IPS-11a (cell line): Measurements from ENCODE around the gene LZTS3.
"Not testable (repeated sequence)": the region's sequence is repeated elsewhere in the genome, so short reads cannot be mapped to it uniquely, and the experiment has no call there.

Source experiments
- H3K4me3 ChIP-seq: one replicate; pipeline ENCODE4 v1.5.1; 2013; ENCODE audit warnings: low read depth, low read length, control low read depth

Gene LZTS3

DNA sequence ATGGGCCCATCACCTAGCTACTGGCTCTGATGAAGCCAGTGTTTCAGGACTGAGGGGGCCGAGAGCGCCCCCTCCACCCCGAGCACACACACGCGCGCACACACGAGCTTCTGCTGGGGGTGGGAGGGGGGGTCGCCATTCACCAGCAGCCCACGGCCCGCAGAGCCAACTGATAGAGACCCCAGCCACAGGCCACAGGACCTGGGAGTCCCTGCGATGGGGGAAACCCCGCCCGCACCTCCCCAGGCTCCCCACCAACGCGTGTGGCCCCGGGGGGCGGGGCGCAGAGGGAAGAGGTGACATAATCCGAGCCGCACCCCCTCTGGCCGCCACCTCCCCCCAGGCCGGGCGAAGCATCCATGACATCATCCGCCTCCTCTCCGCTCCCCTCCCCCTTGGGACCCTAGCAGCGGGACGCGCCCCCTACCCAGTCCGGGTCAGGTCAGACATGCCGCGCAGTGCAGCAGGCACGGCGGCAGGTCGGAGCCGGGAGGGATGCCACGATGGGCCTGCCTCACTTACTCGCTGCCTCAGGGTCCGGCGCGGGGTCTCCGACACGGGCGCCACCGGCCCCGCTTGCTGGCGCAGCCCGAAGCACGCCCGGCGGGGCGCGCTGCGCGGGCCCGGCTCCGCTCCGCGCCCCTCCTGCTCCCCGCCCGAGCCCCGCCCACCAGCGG, at the start of gene LZTS3:
Gene LZTS3, minus strand, starts transcription at position 617 of the 677 bp plus-strand sequence. CDS start 6,386 bp downstream, outside the sequence.
- H3K4me3 ChIP-seq, result peak within 1 kb of the TSS; percentile 98

DNA sequence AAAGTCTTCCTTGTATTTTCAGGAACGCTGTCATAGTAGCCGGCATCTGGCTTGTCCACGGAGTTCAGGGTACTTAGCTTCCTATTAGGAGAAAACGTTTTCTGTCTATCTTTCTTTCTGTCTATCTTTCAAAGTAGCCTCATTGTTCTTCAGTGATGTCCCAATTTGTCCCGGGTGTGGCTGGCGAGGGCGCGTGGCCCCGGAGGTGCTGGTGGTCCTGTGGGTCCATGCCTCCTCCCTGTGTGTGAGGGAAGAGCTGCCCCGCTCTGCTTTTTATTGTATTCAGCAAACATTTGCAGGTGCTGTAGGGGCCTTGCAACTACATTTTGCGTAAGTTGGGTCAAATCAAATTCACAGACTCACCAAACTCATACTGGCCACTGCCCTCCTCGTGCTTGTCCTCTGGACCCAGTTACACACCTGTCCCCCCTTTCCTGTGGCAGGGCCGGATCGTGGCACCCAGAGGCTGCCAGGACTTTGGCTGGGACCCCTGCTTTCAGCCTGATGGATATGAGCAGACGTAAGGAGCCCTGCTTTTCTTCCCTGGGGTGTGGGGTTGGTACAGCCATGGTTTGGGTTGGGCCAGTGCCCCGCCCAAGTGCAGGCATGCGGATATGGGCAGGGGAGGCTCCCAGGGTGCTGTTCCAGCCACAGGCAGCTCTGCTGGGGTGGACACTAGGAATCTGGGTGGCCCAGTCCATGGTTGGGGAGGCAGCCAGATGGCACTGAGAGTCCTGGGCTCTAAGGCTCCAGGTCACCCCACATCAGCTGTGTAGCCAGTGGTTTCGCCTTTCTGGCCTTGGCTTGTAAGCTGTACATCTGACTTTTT, 48.3 kb upstream of the LZTS3 start:
- H3K4me3 ChIP-seq, result no peak overlapping the region

DNA sequence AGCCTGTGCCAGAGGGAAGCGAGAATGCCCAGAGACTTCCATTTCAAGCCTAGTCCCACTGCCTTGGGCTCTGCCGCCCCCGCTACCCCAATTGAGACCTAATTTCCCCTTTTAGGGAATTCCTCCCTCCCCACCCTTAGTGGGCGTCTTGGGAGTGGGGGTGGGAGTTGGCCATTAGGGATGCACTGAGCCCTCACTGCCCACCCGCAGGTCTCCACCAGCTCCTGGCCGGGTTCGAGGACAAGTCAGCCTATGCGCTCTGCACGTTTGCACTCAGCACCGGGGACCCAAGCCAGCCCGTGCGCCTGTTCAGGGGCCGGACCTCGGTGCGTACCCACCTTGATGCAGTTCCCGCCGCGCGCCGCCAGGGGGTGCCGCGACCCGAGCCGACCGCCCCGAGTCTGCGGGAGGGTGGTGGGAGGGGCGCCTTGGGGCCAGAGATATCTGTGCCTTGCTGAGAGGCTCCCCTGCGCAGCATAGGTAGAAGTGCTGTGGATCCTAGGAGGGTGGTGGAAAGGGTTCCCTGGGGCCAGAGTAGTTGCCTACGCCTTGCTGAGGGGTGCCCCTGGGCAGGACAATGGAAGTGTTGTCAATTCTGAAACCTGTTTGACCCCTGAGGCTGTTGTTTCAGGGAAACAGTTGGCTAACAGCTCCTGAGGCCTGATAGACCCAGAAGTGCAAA, 45.1 kb upstream of the LZTS3 start:
- no peak overlapping the region for H3K4me3 ChIP-seq

DNA sequence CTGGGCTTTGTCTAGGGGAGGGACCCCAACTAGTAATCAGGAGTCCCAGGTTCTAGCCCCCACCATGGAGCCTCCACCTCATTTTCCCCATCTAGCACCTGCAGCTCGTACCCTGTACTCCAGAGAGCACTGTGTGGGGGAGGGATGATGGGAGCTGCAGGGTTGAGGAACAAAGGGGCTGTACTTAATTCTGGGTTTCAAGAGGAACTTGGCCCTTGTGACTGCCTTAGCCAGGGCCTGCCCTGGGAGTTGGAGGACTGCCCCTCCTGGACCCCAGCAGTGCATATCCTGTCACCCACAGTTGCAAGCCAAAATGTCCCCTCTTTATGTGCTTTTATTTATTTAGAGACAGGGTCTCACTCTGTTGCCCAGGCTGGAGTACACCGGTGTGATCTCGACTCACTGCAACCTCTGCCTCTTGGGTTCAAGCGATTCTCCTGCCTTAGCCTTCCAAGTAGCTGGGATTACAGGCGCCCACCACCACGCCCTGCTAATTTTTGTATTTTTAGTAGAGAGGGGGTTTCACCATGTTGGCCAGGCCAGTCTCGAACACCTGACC, 42.1 kb upstream of the LZTS3 start:
- H3K4me3 ChIP-seq, result not testable (repeated sequence)

DNA sequence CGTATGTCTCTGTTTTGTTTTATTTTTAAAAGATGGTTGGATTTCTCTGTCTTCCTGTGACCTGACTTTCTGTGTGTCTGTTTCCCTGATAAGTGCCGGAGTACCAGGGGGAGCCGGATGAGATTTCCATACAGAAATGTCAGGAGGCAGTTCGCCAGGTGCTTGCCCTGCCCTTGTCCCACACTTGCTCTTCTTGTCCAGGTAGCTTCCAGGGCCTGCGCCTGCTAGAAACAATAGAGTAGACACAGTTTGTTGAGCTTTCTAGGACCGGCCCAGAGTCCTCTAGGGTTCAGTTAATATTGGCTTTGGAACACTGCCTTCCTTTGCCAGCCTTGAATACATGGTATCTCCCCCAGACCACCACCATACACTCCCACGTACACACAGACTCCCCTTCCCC, 39.9 kb upstream of the LZTS3 start:
- no peak overlapping the region for H3K4me3 ChIP-seq

DNA sequence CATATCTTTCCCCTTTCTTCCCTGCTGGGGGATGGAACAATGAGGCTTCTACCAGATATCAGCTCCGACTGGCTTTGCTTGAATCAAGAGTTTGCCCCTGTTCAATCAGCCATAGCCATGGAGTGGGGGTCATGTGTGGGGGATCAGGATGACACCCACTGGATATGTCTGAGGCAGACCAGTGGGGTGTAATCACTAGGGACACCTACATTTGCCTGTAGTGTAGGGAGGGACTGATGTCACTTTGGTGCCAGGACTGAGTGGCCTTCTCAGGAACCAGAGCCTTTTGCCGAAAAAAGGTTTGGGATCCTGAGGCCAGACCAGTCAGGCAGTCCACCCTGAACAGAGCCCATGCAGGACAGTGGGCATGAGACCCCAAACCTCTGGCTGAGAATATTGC, 37.0 kb upstream of the LZTS3 start:
- H3K4me3 ChIP-seq, result peak overlapping the region; percentile 95

DNA sequence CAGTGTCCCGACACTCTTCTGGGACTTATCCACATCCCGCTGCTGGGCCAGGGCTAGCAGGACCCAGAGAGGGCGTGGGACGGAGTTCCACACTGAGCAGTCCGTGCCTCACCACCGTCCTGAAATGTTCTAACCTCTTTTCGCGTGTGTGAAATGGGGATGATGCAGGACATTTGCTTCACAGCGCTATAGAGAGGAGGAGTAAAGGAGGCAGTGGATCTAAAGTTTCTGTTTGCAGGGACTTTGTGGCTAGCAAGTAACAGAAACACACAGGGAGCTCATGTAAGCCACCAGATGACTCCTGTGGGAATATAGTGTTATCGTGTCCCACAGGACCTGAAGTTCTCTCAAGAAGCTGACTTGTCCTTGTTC, 36.6 kb upstream of the LZTS3 start:
- peak overlapping the region; percentile 95 for H3K4me3 ChIP-seq

DNA sequence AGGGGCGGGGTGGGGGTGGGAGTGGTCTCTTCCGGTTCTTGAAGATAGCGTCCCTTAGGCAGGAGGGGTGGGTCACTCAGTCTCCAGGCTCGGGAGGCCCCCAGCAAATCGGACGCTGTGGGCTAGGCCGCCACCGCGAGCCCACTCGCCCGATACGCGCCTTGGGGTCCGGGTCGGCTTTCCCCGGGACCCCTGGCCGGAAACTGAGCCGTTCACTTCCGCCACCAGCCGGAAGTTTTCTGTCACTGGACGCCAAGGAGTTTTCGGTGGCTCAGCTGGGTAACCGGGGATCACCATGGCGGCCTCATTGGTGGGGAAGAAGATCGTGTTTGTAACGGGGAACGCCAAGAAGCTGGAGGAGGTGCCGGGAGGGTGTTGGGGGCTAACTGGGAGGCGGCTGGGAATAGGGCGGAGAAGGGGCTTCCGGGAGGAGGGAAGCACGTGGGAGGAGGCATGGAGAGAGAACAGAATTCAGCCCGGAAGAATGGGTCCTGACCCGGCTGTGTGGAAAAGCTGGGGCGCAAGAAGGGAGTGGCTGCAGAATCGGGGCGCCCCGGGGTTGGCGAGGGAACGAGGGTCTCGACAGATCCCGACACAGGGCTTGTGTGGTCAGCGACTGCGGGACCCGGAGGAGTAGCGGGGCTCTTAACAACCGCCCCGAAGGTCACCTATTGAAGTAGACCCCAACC, 36.1 kb upstream of the LZTS3 start, which contains the start of gene ITPA:
Gene ITPA, plus strand, starts transcription at position 242 of the 689 bp plus-strand sequence. Its CDS starts 54 bp downstream, at position 296.
- peak within 1 kb of the TSS; percentile 95 for H3K4me3 ChIP-seq

DNA sequence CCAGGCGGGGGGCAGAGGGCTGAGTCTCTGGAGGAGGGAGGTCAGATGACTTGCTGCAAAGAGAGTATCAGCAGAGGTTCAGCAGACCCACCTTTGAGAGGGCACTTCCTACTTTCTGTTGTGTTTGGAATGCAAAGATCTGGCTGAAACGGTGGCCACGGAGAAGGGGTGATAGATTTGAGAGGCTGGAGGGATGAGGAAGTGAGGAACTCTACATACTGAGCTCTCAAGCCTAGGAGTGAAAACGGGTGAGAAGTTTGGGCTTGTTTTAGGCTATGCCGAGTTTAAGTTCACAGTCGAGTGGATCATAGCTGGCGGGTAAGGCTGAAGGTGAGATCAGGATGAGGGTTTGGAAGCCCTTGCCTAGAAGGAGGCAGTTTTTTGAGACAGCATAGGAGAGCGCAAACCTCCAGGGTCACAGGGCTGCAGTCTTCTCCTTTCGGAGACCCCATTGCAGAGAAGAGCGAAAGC, 35.5 kb upstream of the LZTS3 start:
- peak overlapping the region; percentile 95 for H3K4me3 ChIP-seq

DNA sequence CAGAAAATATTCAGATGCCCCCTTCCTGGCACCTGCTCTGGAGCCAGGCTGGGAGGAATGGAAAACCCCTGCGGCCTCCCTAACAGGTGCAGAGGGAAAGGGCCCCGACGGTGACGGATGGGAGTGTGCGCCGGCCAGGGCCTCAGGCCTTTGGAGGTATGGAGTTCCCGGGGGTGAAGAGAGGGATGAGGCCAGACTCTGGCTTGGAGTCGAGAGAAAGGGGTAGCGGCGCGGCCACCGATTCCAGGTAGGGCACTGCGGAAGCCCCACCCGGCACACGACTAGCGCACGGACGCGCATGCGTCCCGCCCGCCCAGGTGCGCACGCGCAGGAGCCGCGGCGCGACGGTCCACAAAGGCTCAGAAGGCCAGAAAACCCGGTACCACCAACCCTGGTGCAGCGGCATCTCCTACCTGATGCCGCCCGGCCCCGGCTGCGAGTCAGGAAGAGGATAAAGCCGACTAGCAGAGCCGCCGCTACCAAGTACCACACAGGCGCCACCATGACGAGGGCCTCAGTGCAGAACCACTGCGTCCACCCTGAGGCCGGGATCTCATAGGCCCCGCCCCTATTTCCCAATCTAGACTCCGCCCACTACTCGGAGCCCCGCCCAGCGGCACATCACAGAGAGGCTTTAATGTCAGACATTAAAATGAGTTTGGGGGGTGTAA, 30.9 kb upstream of the LZTS3 start, which contains the start of gene DDRGK1:
Gene DDRGK1, minus strand, starts transcription at position 559 of the 671 bp plus-strand sequence. Its CDS starts 55 bp downstream, at position 504.
- peak within 1 kb of the TSS; percentile 92 for H3K4me3 ChIP-seq

DNA sequence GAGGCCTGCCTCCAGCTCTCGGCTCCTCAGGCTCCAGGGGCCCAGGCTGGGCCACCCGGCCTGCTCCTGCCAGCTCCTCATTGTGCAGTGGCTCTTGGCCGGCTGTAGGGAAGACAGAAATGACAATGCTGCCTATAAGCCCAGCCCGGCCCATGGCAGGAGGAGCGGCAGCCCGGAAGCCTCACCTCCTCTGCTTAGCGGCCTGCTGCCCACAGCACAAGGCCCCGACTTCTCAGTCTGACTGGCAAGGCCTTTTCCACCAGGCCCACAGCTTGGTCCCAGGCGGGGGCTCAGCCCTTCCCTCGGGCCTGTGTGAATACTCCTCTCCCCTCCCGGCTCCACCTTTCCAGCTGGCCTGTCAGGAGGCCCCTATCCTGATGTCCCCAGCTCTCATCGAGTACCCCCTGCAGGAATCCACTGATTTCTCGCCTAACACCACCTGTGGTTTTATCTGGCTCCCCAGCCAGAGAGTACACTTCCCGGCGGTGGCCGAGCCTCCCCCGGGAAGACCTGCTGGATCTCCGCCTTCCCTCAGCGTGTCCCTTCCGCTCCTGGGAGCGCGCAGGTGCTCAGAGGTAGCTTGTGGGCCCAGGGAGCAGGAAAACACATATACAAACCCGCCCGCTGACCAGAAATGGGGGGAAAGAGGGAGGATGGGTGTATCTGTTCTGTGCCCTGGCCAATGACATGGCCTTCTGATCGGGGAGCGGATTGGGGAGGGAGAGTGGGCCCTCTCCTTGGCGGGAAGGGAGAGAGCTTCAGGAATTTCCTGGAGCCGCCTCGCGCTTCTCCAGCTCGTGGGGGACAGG, 30.2 kb upstream of the LZTS3 start:
- H3K4me3 ChIP-seq, result peak overlapping the region; percentile 92

DNA sequence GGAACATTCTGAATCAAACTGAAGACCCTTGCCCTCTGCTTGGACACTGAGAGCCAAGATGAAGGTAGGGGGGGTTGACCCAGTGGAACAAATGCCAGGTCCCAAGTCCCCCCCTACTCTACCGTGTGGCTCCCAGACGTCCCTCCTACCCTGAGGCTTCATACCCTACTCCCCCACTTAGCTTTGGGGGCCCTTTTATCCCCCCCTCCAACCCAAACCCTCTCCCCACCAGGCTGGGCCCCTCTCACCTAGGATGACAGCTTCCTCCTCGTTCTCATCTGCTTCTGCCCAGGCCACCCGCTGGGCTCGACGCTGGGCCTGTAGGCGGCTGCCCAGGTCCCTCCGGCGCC, 29.6 kb upstream of the LZTS3 start:
- H3K4me3 ChIP-seq, result no peak overlapping the region

DNA sequence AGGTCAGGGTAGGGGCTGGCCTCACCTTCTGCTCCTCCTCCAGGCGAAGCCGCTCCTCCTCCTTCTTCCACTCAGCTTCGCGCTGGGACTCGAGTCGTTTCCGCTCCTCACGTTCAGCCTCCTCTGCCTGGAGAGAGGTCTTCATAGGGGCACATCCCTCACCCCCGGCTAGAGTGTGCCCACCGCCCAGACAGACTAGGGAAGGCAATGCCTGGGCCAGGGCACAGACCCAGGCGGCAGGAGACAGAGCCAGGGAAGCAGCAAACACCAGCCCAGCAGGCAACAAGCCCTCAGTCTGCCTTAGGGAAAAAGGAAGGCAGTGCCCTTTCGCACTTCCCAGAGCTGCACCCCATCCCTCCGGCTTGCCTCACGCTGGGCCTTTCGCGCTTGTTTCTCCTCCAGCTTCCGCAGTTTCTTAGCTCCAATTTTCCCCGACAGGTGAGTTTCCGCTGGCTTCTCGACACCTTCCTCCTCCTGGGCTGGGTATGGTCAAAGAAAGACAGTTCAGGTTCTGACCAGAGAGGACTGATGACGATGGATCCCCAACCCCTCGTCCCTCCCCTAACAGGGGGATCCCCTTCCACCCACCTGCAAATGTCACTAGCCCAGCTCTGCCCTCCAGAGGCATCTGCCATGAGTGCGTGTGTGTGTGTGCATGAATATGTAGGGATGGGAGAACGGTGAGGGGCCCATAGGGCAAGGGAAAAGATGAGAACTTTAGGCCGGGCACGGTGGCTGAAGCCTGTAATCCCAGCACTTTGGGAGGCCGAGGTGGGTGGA, 26.8 kb upstream of the LZTS3 start:
- no peak overlapping the region for H3K4me3 ChIP-seq

DNA sequence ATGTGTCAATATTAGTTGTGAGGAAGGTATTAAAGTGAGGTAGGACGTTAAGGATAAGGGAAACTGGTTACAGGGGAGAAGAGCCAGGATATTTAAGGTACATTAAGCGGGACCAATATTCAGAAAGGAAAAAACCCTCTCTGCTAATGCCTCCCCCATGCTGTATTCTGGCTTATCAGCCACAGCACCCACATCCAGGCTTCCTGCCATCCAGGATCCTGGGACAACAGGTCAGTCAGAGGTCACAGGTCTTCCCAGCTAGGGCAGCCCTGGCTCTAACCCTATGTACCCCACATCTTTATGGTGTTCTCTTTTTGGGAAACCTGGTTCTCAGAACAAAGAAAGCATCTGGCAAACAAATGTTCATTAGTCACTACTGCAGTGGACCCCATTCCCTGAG, 25.9 kb upstream of the LZTS3 start:
- H3K4me3 ChIP-seq, result no peak overlapping the region

DNA sequence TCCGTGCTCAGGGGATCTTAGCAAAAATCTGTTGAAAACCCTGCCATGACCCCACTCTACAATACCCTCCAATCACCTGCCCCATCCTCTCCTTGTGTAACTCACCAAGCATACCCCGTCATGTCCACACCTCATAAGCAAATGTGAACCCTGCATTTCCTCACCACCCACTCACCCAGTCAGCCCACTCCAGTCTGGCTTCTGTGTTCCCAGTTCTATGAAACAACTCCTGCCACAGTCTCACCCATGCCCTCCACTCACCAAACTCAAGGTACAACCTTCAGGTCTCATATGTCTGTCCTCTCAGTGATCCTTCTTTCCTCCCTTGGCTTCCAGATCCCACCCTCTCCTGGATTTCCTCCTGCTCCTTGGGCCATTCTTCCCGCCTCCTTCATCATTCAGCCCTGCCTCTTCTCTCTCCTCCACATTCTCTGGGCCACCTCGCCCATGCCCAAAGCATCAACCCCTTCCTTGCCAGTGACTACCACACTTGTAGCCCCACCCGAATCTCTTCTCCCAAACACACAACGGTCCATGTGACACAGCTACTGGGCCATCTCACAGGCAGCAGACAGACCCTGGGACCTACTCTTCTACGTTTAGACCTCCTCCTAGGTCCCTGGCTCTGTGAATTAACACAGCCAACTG, 22.4 kb upstream of the LZTS3 start:
- H3K4me3 ChIP-seq, result no peak overlapping the region

DNA sequence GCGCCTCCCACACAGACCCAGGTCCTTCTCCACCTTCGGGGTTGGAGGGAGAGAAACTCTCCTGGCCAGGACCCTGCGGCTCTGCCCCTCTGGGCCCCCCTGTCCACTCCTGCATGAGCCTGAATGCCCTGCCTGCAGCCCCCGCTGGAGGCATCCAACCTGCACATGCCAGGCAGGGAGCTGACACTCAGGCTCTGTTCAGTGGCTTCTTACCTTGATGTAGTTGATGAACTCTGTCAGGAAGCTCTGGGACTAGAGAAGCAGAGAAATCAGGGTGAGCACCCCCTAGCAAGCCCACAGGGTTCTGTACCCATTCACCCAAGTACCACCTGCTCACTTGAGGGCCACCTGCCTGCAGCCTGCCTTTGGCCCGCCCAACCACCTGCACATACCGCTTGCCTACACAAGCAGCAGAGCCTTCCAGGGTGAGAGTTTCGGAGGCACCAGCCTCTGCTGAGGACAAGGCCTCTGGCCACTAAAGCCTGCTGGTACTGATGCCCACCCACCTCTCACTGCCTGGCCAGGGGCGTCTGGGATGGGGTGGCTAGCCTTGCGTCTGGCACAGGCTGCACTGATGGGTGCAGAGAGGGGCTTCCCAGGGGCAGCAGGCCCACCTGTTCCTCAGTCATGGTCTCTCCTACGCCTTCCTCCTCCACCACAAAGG, 21.4 kb upstream of the LZTS3 start:
- H3K4me3 ChIP-seq, result no peak overlapping the region

DNA sequence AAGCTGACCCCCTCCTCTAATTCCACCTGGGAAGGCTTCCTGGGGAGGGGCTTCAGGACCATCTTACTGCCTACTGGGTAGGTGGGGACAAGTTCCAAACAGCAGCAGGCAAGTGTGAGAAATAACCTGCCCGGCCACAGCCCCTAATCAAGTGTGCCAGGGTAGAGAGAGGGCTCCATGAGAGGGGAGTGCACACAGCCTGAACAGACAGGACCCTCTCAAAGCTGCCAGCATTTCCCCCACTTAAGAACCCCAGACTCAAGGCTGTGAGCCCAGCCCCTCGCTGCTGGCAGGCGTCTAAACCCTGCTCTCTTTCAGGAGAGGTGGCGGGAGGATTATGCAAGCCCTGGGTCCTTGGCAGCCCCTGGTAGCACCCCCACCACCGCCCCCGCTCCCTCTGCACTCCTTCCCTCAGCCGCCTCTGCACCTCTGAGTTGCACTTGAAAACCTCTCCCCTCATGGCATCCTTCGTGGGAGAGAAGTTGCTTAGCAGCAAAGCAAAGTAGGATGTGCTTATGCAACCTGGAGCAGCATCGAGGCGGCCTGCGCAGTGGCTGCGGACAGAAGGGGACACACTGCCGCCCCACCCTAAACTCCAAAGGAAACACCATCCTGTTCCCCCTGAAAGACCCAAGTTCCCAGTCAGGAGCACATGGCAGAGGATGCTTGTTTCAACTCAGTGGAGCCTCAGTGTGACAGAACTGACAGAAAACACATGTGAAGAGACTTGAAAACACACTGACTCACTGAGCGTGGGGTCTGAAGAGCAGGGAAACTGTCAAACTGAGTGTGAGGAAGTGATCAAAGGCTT, 20.7 kb upstream of the LZTS3 start:
- no peak overlapping the region for H3K4me3 ChIP-seq
